NCI-H1105 treated with DMSO at 0.1 percent for 48 hours (cell line): Measurements from ENCODE around the gene ANKRD31.

Experiments used
- DNase-seq: peaks from one replicate; lab custom pipeline; 2025; lab: John Stamatoyannopoulos, UW

The ANKRD31 gene

GRCh38 chr5:75059912-75060545, 176.6 kb downstream of the ANKRD31 start:
- DNase-seq: no peak

- no peak for DNase-seq
These were observed 177.6 kb downstream of the ANKRD31 start for GRCh38 chr5:75058986-75059535.

- no peak for DNase-seq
These were observed 179.1 kb downstream of the ANKRD31 start for GRCh38 chr5:75057561-75057960.

- DNase-seq: no peak
These were observed 180.9 kb downstream of the ANKRD31 start for GRCh38 chr5:75055727-75056144.

GRCh38 chr5:75054134-75054930, 182.3 kb downstream of the ANKRD31 start:
- peak; percentile 34 for DNase-seq

GRCh38 chr5:75053304-75054133, 183.2 kb downstream of the ANKRD31 start:
- peak; percentile 28 for DNase-seq

- no peak for DNase-seq
These were observed 183.7 kb downstream of the ANKRD31 start for GRCh38 chr5:75053054-75053303.

GRCh38 chr5:75052192-75053053, 184.3 kb downstream of the ANKRD31 start, which contains the start of gene GCNT4:
TSS of gene GCNT4 (minus strand) at chr5:75052558. CDS start at chr5:75030037, 22,521 bp downstream.
- peak; percentile 4 for DNase-seq

- peak; percentile 19 for DNase-seq
These were observed 185.4 kb downstream of the ANKRD31 start for GRCh38 chr5:75051217-75051751.

GRCh38 chr5:75050415-75050814, 186.3 kb downstream of the ANKRD31 start:
- DNase-seq: no peak

GRCh38 chr5:75049456-75050351, 187.0 kb downstream of the ANKRD31 start:
- DNase-seq: peak; percentile 15

- DNase-seq: no peak
These were observed 188.2 kb downstream of the ANKRD31 start for GRCh38 chr5:75048457-75048953.

- DNase-seq: no peak
These were observed 189.3 kb downstream of the ANKRD31 start for GRCh38 chr5:75047356-75047755.

GRCh38 chr5:75046366-75047142, 190.1 kb downstream of the ANKRD31 start:
- no peak for DNase-seq

- no peak for DNase-seq
These were observed 191.6 kb downstream of the ANKRD31 start for GRCh38 chr5:75045071-75045470.

GRCh38 chr5:75044406-75044805, 192.3 kb downstream of the ANKRD31 start:
- no peak for DNase-seq

GRCh38 chr5:75043633-75044264, 192.9 kb downstream of the ANKRD31 start:
- no peak for DNase-seq

GRCh38 chr5:75042522-75042921, 194.2 kb downstream of the ANKRD31 start:
- no peak for DNase-seq

- no peak for DNase-seq
These were observed 195.7 kb downstream of the ANKRD31 start for GRCh38 chr5:75040973-75041372.
